ENCODE data around the gene KIRREL1.
A peak's percentile ranks its signal among the peaks of the same experiment; 100 is the strongest.

GRCh38 chr1:158113759-158114127, 120.3 kb downstream of the KIRREL1 start:
- peak in 1 of 4 experiments; percentile 10 for TF ChIP-seq CTCF (IDR thresholded peaks at IDR 0.05)
- TF ChIP-seq POLR2AphosphoS5 (IDR thresholded peaks at IDR 0.05), result no peak
- no peak for TF ChIP-seq POLR2A (IDR thresholded peaks at IDR 0.05)
